Karpas-422 (cell line): ENCODE data around the gene PLEKHF1. TPM values are rescaled to one million over a fixed set of nuclear protein-coding genes. Genes with fewer than 3 reads are reported as not detected.

Source experiments
- DNase-seq: peaks from one replicate; pipeline ENCODE4 v3.0.0-alpha.2; 2015
- H2AFZ ChIP-seq: fragments of 200-600 bp; sonication (generic); 2 replicates; pipeline ENCODE4 v1.6.1; 2014; ENCODE audit warnings: antibody characterized with exemption, low read length, mixed read lengths
- H3K27ac ChIP-seq: fragments of 200-600 bp; sonication (generic); 2 replicates; pipeline ENCODE4 v1.5.1; 2014; ENCODE audit warnings: mild to moderate bottlenecking, low read length, moderate library complexity
- H3K27me3 ChIP-seq: fragments of 200-600 bp; sonication (generic); 2 replicates; pipeline ENCODE4 v1.6.1; 2014; ENCODE audit warnings: low read length, mixed read lengths
- H3K36me3 ChIP-seq: fragments of 200-600 bp; sonication (generic); 2 replicates; pipeline ENCODE4 v1.6.1; 2014; ENCODE audit warnings: low read length, mixed read lengths; ENCODE audit not compliant: insufficient read depth
- H3K4me1 ChIP-seq: fragments of 200-600 bp; sonication (generic); 2 replicates; pipeline ENCODE4 v1.6.1; 2014; ENCODE audit warnings: mild to moderate bottlenecking, low read length, mixed read lengths
- H3K4me2 ChIP-seq: fragments of 200-600 bp; sonication (generic); 2 replicates; pipeline ENCODE4 v1.6.1; 2014; ENCODE audit warnings: low read length, low read depth, mild to moderate bottlenecking; ENCODE audit not compliant: poor library complexity, severe bottlenecking
- H3K4me3 ChIP-seq: fragments of 200-600 bp; sonication (generic); 2 replicates; pipeline ENCODE4 v1.5.1; 2014; ENCODE audit warnings: mild to moderate bottlenecking, antibody characterized with exemption, low read length, mixed read lengths
- H3K79me2 ChIP-seq: fragments of 200-600 bp; sonication (generic); 2 replicates; pipeline ENCODE4 v1.6.1; 2014; ENCODE audit warnings: mild to moderate bottlenecking, low read length, mixed read lengths
- H3K9ac ChIP-seq: fragments of 200-600 bp; sonication (generic); 2 replicates; pipeline ENCODE4 v1.6.0; 2014; ENCODE audit warnings: low read length
- H3K9me2 ChIP-seq: fragments of 200-600 bp; sonication (generic), shearing (Covaris generic); replicated peaks from 2 replicates; pipeline ENCODE4 v1.6.0; 2014; ENCODE audit warnings: mild to moderate bottlenecking, low read length, moderate library complexity; ENCODE audit not compliant: insufficient read depth
- H3K9me3 ChIP-seq: fragments of 300-700, 200-600 bp; sonication (generic); 2 replicates; pipeline ENCODE4 v1.6.1; 2014; ENCODE audit warnings: low read length, mixed read lengths
- H4K20me1 ChIP-seq: fragments of 200-600 bp; sonication (generic); 2 replicates; pipeline ENCODE4 v1.6.1; 2014; ENCODE audit warnings: mild to moderate bottlenecking, antibody characterized with exemption, low read length, low read depth; ENCODE audit not compliant: insufficient read depth
- total RNA-seq: library from RNA; depleted of rRNA; stranded (reverse); fragments of >200 nt; shearing (Covaris generic); gene quantifications from 2 replicates; pipeline ENCODE4 v1.2.3, GENCODE V29; 2014; ENCODE audit warnings: low replicate concordance

PLEKHF1 gene
- total RNA-seq, 1 experiment from 2014 or later = not detected

GRCh38 chr19:29694669-29695627 lies 29.7 kb downstream of the PLEKHF1 start:
- Histone ChIP-seq H3K4me1 (no peaks in the 10 kb centered on the region), H3K27ac (no peak overlapping the region), H3K36me3 (no peaks in the 10 kb centered on the region), H3K9me3 (peaks cover 9% of the 10 kb centered on the region; the same call in 1 of the 2 replicates), H3K9ac (no peak overlapping the region), H3K27me3 (no peaks in the 10 kb centered on the region), H3K9me2 (no peaks in the 10 kb centered on the region), H3K79me2 (no peaks in the 10 kb centered on the region), H3K4me3 (no peak overlapping the region), H4K20me1 (no peaks in the 10 kb centered on the region), H3K4me2 (no peak overlapping the region), H2AFZ (no peak overlapping the region)
- peak; percentile 89 for DNase-seq

- H3K4me1 ChIP-seq = no peaks in the 10 kb centered on the region
- H3K9me2 ChIP-seq = no peaks in the 10 kb centered on the region
- H2AFZ ChIP-seq = no peak overlapping the region
- peaks cover 4% of the 10 kb centered on the region; the same call in 1 of the 2 replicates for H3K9me3 ChIP-seq
- no peak for DNase-seq
- H3K4me3 ChIP-seq = no peak overlapping the region
- no peaks in the 10 kb centered on the region for H3K27me3 ChIP-seq
- no peaks in the 10 kb centered on the region for H3K79me2 ChIP-seq
- no peak overlapping the region for H3K27ac ChIP-seq
- no peaks in the 10 kb centered on the region for H3K36me3 ChIP-seq
- H3K4me2 ChIP-seq = no peak overlapping the region
- no peaks in the 10 kb centered on the region for H4K20me1 ChIP-seq
- no peak overlapping the region for H3K9ac ChIP-seq
Observed at GRCh38 chr19:29695765-29696564, 30.7 kb downstream of the PLEKHF1 start.

DNA sequence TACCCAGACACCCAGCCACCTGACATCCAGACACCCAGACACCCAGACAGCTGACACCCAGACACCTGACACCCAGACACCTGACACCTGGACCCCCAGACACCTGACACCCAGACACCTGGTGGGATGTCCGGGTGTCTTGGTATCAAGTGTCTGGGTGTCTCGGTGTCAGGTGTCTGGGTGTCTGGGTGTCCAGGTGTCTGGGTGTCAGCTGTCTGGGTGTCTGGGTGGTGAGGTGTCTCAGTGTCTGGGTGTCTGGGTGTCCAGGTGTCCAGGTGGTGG lies 31.2 kb downstream of the PLEKHF1 start:
- H3K9me2 ChIP-seq = no peaks in the 10 kb centered on the region
- no peak overlapping the region for H3K27ac ChIP-seq
- no peaks in the 10 kb centered on the region for H4K20me1 ChIP-seq
- no peak overlapping the region for H3K4me2 ChIP-seq
- no peaks in the 10 kb centered on the region for H3K79me2 ChIP-seq
- peaks cover 4% of the 10 kb centered on the region; the same call in 1 of the 2 replicates for H3K9me3 ChIP-seq
- no peak for DNase-seq
- no peaks in the 10 kb centered on the region for H3K27me3 ChIP-seq
- no peak overlapping the region for H3K4me3 ChIP-seq
- no peaks in the 10 kb centered on the region for H3K36me3 ChIP-seq
- H3K9ac ChIP-seq = no peak overlapping the region
- H3K4me1 ChIP-seq = no peaks in the 10 kb centered on the region
- H2AFZ ChIP-seq = no peak overlapping the region

DNA sequence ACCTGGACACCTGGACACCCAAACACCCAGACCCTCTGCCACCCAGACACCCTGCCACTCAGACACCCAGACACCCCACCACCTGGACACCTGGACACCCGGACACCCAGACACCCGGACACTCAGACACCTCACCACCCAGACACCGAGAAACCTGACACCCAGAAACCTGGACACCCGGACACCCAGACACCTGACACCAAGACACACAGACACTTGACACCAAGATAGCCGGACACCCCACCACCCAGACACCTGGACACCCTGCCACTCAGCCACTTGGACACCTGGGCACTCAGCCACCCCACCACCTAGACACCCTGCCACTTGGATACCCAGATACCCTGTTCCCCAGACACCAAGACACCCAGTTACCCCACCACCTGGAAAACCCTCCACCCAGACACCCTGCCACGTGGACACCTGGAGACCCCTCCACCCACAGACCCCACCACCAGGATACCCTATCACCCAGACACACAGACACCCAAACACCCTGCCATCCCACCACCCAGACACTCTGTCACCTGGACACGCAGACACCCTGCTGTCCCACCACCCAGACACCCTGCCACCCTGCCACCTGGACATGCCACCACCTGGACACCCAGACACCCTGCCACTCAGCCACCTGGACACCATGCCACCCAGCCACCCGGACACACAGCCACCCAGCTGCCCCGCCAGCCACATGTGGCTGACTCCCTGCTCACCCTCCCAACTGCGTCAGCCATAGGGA lies 32.4 kb downstream of the PLEKHF1 start:
- no peak for DNase-seq
- H3K4me1 ChIP-seq = no peaks in the 10 kb centered on the region
- H3K9me3 ChIP-seq = peaks cover 4% of the 10 kb centered on the region; the same call in 1 of the 2 replicates
- H3K9me2 ChIP-seq = no peaks in the 10 kb centered on the region
- no peak overlapping the region for H3K4me3 ChIP-seq
- no peak overlapping the region for H3K27ac ChIP-seq
- H3K9ac ChIP-seq = no peak overlapping the region
- no peaks in the 10 kb centered on the region for H3K79me2 ChIP-seq
- H3K27me3 ChIP-seq = no peaks in the 10 kb centered on the region
- H3K4me2 ChIP-seq = no peak overlapping the region
- no peaks in the 10 kb centered on the region for H3K36me3 ChIP-seq
- H2AFZ ChIP-seq = no peak overlapping the region
- no peaks in the 10 kb centered on the region for H4K20me1 ChIP-seq

- no peak overlapping the region for H3K27ac ChIP-seq
- H4K20me1 ChIP-seq = no peaks in the 10 kb centered on the region
- no peaks in the 10 kb centered on the region for H3K27me3 ChIP-seq
- H3K9ac ChIP-seq = no peak overlapping the region
- peaks cover 4% of the 10 kb centered on the region; the same call in 1 of the 2 replicates for H3K9me3 ChIP-seq
- no peak for DNase-seq
- H2AFZ ChIP-seq = no peak overlapping the region
- H3K79me2 ChIP-seq = no peaks in the 10 kb centered on the region
- H3K4me3 ChIP-seq = no peak overlapping the region
- H3K4me2 ChIP-seq = no peak overlapping the region
- no peaks in the 10 kb centered on the region for H3K4me1 ChIP-seq
- no peaks in the 10 kb centered on the region for H3K36me3 ChIP-seq
- no peaks in the 10 kb centered on the region for H3K9me2 ChIP-seq
Observed at GRCh38 chr19:29699861-29700260, 34.6 kb downstream of the PLEKHF1 start.

DNA sequence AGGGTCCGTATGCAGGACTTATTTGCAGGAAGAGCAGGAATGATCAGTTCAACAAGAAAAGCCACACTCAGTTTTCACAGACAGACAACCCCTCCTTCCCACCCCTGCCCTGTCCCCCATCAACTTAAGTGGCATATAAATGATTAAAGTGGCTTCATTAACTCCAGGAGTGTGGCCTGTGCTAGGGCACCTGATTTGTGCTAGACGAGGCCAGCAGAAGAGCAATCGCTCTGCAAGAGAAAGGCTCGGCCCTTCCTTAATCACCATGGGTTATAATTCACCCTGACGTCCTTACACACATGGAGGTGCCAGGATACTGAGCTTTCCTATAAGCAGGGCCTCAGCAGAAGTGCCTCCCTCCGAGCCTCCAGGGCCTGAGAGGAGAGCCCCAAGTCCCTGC lies 35.2 kb downstream of the PLEKHF1 start:
- Histone ChIP-seq H3K27me3 (no peaks in the 10 kb centered on the region), H3K4me1 (no peaks in the 10 kb centered on the region), H2AFZ (no peak overlapping the region), H3K4me2 (no peak overlapping the region), H3K27ac (no peak overlapping the region), H3K9ac (no peak overlapping the region), H4K20me1 (no peaks in the 10 kb centered on the region), H3K9me2 (no peaks in the 10 kb centered on the region), H3K4me3 (no peak overlapping the region), H3K36me3 (no peaks in the 10 kb centered on the region), H3K79me2 (no peaks in the 10 kb centered on the region), H3K9me3 (peaks cover 4% of the 10 kb centered on the region; the same call in 1 of the 2 replicates)
- DNase-seq = no peak

DNA sequence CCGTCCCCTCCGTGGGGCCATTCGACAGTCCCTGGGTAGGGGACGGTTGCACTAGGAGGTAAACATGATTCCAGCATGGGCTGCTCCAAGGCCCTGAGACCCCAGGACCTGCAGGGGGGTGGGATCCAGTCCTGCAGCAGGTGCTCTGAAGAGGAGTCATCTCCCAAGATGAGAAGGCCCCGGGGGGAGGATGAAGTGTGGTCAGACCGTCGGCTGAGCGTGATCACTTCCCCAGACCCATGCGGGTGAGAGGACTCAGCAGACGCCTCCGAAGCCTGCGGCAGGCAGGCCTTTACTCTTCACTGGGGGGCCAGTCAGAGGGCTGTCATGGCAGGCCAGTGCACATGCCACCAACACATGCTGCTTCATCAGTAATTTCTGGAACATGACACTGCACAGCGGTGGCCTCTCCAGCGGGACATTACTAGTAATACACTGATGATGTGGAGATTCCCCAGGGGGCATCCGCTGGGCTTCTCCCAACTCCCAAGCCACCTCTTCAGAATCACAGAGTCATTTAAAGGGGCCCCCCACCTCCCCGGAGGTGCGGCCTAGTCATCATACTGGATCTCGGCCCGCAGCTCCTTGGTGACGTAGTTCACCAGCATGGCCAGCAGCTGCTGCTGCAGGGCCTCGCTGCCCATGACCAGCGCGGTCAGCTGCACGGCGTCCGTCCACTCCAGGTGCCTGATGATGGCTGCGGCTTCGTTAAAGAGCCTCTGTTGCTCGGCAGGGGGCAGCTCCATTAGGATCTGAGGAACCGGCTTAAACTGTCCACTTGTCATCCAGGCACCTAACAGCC lies 37.1 kb downstream of the PLEKHF1 start:
- Histone ChIP-seq H3K9me2 (no peaks in the 10 kb centered on the region), H3K4me3 (no peak overlapping the region), H3K4me1 (no peaks in the 10 kb centered on the region), H2AFZ (no peak overlapping the region), H3K4me2 (no peak overlapping the region), H3K27me3 (no peaks in the 10 kb centered on the region), H3K9me3 (peaks cover 4% of the 10 kb centered on the region; the same call in 1 of the 2 replicates), H4K20me1 (no peaks in the 10 kb centered on the region), H3K36me3 (no peaks in the 10 kb centered on the region), H3K27ac (no peak overlapping the region), H3K79me2 (no peaks in the 10 kb centered on the region), H3K9ac (no peak overlapping the region)
- no peak for DNase-seq
